ENCODE results near the gene PDE4D. TPM values are rescaled to one million over a fixed set of nuclear protein-coding genes. Genes with fewer than 3 reads are reported as not detected.

Gene PDE4D
- total and polyA plus RNA-seq, 2 donors (not counting 3 experiments of a cell fraction or from before 2014, with no cell fraction given): 34.5 to 51.2 TPM

- dilution Hi-C loops (cut with MboI; ENCODE audit: extremely low pct_ligation_motif_present, low sequenced_read_pairs) (no loop called here), intact Hi-C loops (cut with micrococcal nuclease) (no loop called here)
Observed at GRCh38 chr5:59616413-59616812, 277.1 kb downstream of the PDE4D start.

More at GRCh38 chr5:59616413-59616812, 277.1 kb downstream of the PDE4D start:
- no peaks in the 10 kb centered on the region for H4K20me1 ChIP-seq (replicated peaks; ENCODE audit: control insufficient read depth, extremely low read depth, insufficient read depth, low read length)
- ChIA-PET POLR2A (no interaction called here), CTCF (interaction anchor here (1.2 to 1.3 kb wide), 2 partner anchors 10 to 32 kb away, joined by 3 to 4 read pairs; no protein-coding TSS in a partner anchor)
- no peak overlapping the region for H3K9ac ChIP-seq (replicated peaks; ENCODE audit: extremely low read depth, insufficient read depth, low read length)
- H3K4me1 ChIP-seq (ENCODE audit: control insufficient read depth, extremely low read depth, insufficient read depth, low read length): no peaks in the 10 kb centered on the region
- H3K9me3 ChIP-seq (replicated peaks; ENCODE audit: control insufficient read depth, insufficient read depth, low read length): no peaks in the 10 kb centered on the region
- TF ChIP-seq CTCF (IDR thresholded peaks at IDR 0.05; ENCODE audit: extremely low read depth in 1 of 2, insufficient read depth in 1 of 2, low read depth in 1 of 2, low read length in 2 of 2) (no peak), EZH2 (IDR thresholded peaks at IDR 0.05; ENCODE audit: borderline replicate concordance, low read depth, low read length, severe bottlenecking) (no peak), GATA2 (IDR thresholded peaks at IDR 0.05; ENCODE audit: insufficient read depth, insufficient read length, low read depth, low read length) (no peak), POLR2AphosphoS5 (IDR thresholded peaks at IDR 0.05; ENCODE audit: insufficient read depth, low read depth, low read length) (no peak), POLR2A (IDR thresholded peaks at IDR 0.05; ENCODE audit: low read depth, low read length) (no peak), MAX (IDR thresholded peaks at IDR 0.05; ENCODE audit: insufficient read depth, insufficient read length) (no peak), JUN (IDR thresholded peaks at IDR 0.05; ENCODE audit: borderline replicate concordance, insufficient read depth, insufficient read length, low read depth) (no peak), MYC (IDR thresholded peaks at IDR 0.05; ENCODE audit: low read depth, low read length) (no peak), FOS (IDR thresholded peaks at IDR 0.05; ENCODE audit: borderline replicate concordance, insufficient read depth, low read length) (no peak)
- no peaks in the 10 kb centered on the region for H3K27me3 ChIP-seq (ENCODE audit: control insufficient read depth in 2 of 2, insufficient read depth in 2 of 2, low read length in 2 of 2)
- H3K4me2 ChIP-seq (ENCODE audit: insufficient read depth, low read length): no peak overlapping the region
- H3K9me1 ChIP-seq (replicated peaks; ENCODE audit: control insufficient read depth, extremely low read depth, insufficient read depth, low read length): no peaks in the 10 kb centered on the region
- H3K4me3 ChIP-seq (replicated peaks in 1 of 3; ENCODE audit: insufficient read depth in 1 of 3, low read depth in 1 of 3, low read length in 3 of 3): no peak overlapping the region
- H2AFZ ChIP-seq (ENCODE audit: low read depth, low read length): no peak overlapping the region
- H3K27ac ChIP-seq (ENCODE audit: insufficient read depth, low read depth, low read length): no peak overlapping the region
- no peak for DNase-seq (ENCODE audit: low read depth, low spot score)
- no peak for FAIRE-seq
- no TSS peak for BruUV-seq (replicated peaks)
- no peaks in the 10 kb centered on the region for H3K36me3 ChIP-seq (ENCODE audit: control insufficient read depth in 2 of 2, extremely low read depth in 1 of 2, insufficient read depth in 2 of 2, low read length in 2 of 2)
- H3K79me2 ChIP-seq (ENCODE audit: control insufficient read depth, insufficient read depth, low read length): no peaks in the 10 kb centered on the region

All from endothelial cell of umbilical vein (primary cell).